ENCODE data around the gene DYDC2.
A peak's percentile ranks its signal among the peaks of the same experiment; 100 is the strongest.
"Not testable (repeated sequence)": the region's sequence is repeated elsewhere in the genome, so short reads cannot be mapped to it uniquely, and the experiment has no call there.

The DYDC2 gene

GRCh38 chr10:80356563-80356988 is at the start of gene DYDC2, which contains the start of gene DYDC1:
Gene DYDC2, plus strand, starts transcription at chr10:80356781. Its CDS starts 5,663 bp downstream, at chr10:80362444.
Gene DYDC1, minus strand, starts transcription at chr10:80356755. Its CDS starts 4,154 bp downstream, at chr10:80352601.
- peak; percentile 80 for DNase-seq

GRCh38 chr10:80313523-80313922 is 43.1 kb upstream of the DYDC2 start:
- no peak for DNase-seq

GRCh38 chr10:80315391-80315790 is 41.2 kb upstream of the DYDC2 start:
- DNase-seq: no peak

GRCh38 chr10:80318742-80319141 is 37.8 kb upstream of the DYDC2 start:
- no peak for DNase-seq

GRCh38 chr10:80319318-80319717 is 37.3 kb upstream of the DYDC2 start:
- DNase-seq: no peak

GRCh38 chr10:80319725-80320290 is 36.8 kb upstream of the DYDC2 start:
- no peak for DNase-seq

GRCh38 chr10:80320377-80320776 is 36.2 kb upstream of the DYDC2 start:
- no peak for DNase-seq

- no peak for DNase-seq
Observed at GRCh38 chr10:80321183-80321582, 35.4 kb upstream of the DYDC2 start.

- DNase-seq: no peak
Observed at GRCh38 chr10:80322158-80322557, 34.4 kb upstream of the DYDC2 start.

- DNase-seq: no peak
Observed at GRCh38 chr10:80322711-80323110, 33.9 kb upstream of the DYDC2 start.

GRCh38 chr10:80323311-80323710 is 33.3 kb upstream of the DYDC2 start:
- DNase-seq: no peak

GRCh38 chr10:80324086-80324485 is 32.5 kb upstream of the DYDC2 start:
- no peak for DNase-seq

GRCh38 chr10:80324891-80325364 is 31.7 kb upstream of the DYDC2 start:
- DNase-seq: no peak

- DNase-seq: no peak
Observed at GRCh38 chr10:80333983-80334382, 22.6 kb upstream of the DYDC2 start.

GRCh38 chr10:80344276-80344675 is 12.3 kb upstream of the DYDC2 start:
- DNase-seq: no peak

- DNase-seq: no peak
Observed at GRCh38 chr10:80344912-80345311, 11.7 kb upstream of the DYDC2 start.

GRCh38 chr10:80350251-80350650 is 6.3 kb upstream of the DYDC2 start:
- DNase-seq: no peak

- DNase-seq: no peak
Observed at GRCh38 chr10:80351220-80351619, 5.4 kb upstream of the DYDC2 start.

- peak; percentile 25 for DNase-seq
Observed at GRCh38 chr10:80356989-80357850, 639 bp downstream of the DYDC2 start.

GRCh38 chr10:80357851-80358125 is 1.2 kb downstream of the DYDC2 start:
- DNase-seq: no peak

- DNase-seq: not testable (repeated sequence)
Observed at GRCh38 chr10:80358925-80359324, 2.3 kb downstream of the DYDC2 start.

GRCh38 chr10:80359644-80360043 is 3.1 kb downstream of the DYDC2 start:
- no peak for DNase-seq

GRCh38 chr10:80365510-80365909 is 8.9 kb downstream of the DYDC2 start:
- DNase-seq: no peak

GRCh38 chr10:80371467-80371866 is 14.9 kb downstream of the DYDC2 start:
- no peak for DNase-seq

- no peak for DNase-seq
Observed at GRCh38 chr10:80372675-80373074, 16.1 kb downstream of the DYDC2 start.

Measured in NCI-H1436 (cell line).